ENCODE measurements around the gene CCDC175.
A peak's percentile ranks its signal among the peaks of the same experiment; 100 is the strongest.

DNA sequence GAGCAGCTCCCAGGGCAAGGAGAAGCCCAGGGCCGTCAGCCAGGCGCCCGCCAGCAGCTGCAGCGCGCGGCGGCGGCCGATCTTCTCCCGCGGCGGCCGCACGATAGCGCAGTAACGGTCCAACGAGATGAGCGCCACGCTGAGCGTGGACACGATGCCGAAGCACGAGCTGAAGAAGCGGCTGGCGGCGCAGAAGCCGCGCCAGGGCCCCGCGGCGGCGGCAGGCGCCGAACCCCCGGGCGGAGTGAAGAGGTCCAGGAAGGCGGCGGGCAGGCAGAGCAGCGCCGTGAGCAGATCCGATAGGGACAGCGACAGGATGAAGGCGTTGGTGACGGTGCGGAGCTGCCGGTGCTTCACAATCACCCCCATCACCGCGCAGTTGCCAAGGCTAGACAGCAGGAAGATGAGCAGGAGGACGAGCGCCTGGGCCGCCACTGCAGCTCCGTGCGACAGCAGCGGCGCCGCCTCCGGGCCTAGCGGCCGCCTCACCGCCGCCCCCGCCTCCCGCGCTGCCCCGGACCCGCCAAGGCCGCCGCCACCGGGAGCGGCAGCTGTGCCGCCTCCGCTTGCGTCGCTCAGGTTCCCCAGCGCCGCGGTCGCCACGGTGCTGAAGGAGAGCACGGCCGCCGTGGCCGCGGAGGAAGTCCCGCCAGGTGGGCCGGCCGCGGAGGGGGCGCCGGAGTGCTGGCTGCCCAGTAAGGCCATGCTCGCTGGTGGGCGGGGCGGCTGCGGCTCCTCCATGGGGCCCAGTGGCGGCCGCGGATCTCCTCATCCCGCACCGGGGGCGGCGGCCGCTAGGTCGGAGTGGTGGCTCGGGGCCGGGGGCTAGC, 111.9 kb downstream of the CCDC175 start:
- TF ChIP-seq, protein P1, sequence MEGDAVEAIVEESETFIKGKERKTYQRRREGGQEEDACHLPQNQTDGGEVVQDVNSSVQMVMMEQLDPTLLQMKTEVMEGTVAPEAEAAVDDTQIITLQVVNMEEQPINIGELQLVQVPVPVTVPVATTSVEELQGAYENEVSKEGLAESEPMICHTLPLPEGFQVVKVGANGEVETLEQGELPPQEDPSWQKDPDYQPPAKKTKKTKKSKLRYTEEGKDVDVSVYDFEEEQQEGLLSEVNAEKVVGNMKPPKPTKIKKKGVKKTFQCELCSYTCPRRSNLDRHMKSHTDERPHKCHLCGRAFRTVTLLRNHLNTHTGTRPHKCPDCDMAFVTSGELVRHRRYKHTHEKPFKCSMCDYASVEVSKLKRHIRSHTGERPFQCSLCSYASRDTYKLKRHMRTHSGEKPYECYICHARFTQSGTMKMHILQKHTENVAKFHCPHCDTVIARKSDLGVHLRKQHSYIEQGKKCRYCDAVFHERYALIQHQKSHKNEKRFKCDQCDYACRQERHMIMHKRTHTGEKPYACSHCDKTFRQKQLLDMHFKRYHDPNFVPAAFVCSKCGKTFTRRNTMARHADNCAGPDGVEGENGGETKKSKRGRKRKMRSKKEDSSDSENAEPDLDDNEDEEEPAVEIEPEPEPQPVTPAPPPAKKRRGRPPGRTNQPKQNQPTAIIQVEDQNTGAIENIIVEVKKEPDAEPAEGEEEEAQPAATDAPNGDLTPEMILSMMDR (IDR thresholded peaks at IDR 0.05) = no peak
- TF ChIP-seq POLR2A (IDR thresholded peaks at IDR 0.05) (no peak), POLR2AphosphoS5 (IDR thresholded peaks at IDR 0.05) (peak in 2 of 4 donors; percentile 12 to 32), EP300 (IDR thresholded peaks at IDR 0.05) (no peak)

Data from sigmoid colon (tissue), 4 donors.